HG02885 (cell line): ENCODE measurements around the gene AIMP1.
"Not testable (repeated sequence)": the region's sequence is repeated elsewhere in the genome, so short reads cannot be mapped to it uniquely, and the experiment has no call there.

ENCODE experiments used
- ATAC-seq: cut with Tn5 transposase; IDR thresholded peaks from one replicate; pipeline ENCODE4 v1.9.1; 2021; ENCODE audit warnings: mild to moderate bottlenecking; ENCODE audit not compliant: unreplicated experiment, poor library complexity

Gene AIMP1

GRCh38 chr4:106306561-106306960 lies 9.8 kb upstream of the AIMP1 start:
- ATAC-seq = no peak

GRCh38 chr4:106312377-106312776 lies 4.0 kb upstream of the AIMP1 start:
- no peak for ATAC-seq

GRCh38 chr4:106312997-106313522 lies 3.3 kb upstream of the AIMP1 start:
- no peak for ATAC-seq

GRCh38 chr4:106314960-106315359 lies 1.4 kb upstream of the AIMP1 start:
- ATAC-seq = no peak

GRCh38 chr4:106315476-106315967 lies 828 bp upstream of the AIMP1 start:
- ATAC-seq = peak; percentile 30

- ATAC-seq = peak; percentile 1
Observed at GRCh38 chr4:106316773-106317409, 541 bp downstream of the AIMP1 start.

GRCh38 chr4:106317815-106318214 lies 1.5 kb downstream of the AIMP1 start:
- no peak for ATAC-seq

GRCh38 chr4:106318511-106318910 lies 2.2 kb downstream of the AIMP1 start:
- no peak for ATAC-seq

- ATAC-seq = no peak
Observed at GRCh38 chr4:106320235-106320634, 3.9 kb downstream of the AIMP1 start.

GRCh38 chr4:106321168-106321567 lies 4.8 kb downstream of the AIMP1 start:
- ATAC-seq = not testable (repeated sequence)

GRCh38 chr4:106321814-106322213 lies 5.5 kb downstream of the AIMP1 start:
- ATAC-seq = not testable (repeated sequence)

- ATAC-seq = peak; percentile 36
Observed at GRCh38 chr4:106323119-106323518, 6.8 kb downstream of the AIMP1 start.

- ATAC-seq = no peak
Observed at GRCh38 chr4:106325800-106326199, 9.4 kb downstream of the AIMP1 start.

- peak; percentile 92 for ATAC-seq
Observed at GRCh38 chr4:106329041-106329618, 12.8 kb downstream of the AIMP1 start.

GRCh38 chr4:106333186-106333585 lies 16.8 kb downstream of the AIMP1 start:
- no peak for ATAC-seq

GRCh38 chr4:106334741-106335470 lies 18.6 kb downstream of the AIMP1 start:
- ATAC-seq = no peak

GRCh38 chr4:106336618-106337017 lies 20.3 kb downstream of the AIMP1 start:
- no peak for ATAC-seq

- no peak for ATAC-seq
Observed at GRCh38 chr4:106337916-106338315, 21.6 kb downstream of the AIMP1 start.

- no peak for ATAC-seq
Observed at GRCh38 chr4:106338671-106339070, 22.3 kb downstream of the AIMP1 start.

GRCh38 chr4:106339431-106339830 lies 23.1 kb downstream of the AIMP1 start:
- ATAC-seq = no peak

- no peak for ATAC-seq
Observed at GRCh38 chr4:106340774-106341173, 24.4 kb downstream of the AIMP1 start.
